A549 (cell line): ENCODE results near the gene SPP1.

Source experiments
- CEBPB ChIP-seq, 2 experiments: fragments of >200 bp in 1 of 2; sonication (Bioruptor Twin) in 1 of 2; formaldehyde crosslinking in 1 of 2; IDR thresholded peaks; 2 replicates each; pipeline ENCODE4 v1.6.1; 2012 to 2016
- CHD2 ChIP-seq: fragments of 150-350 bp; IDR thresholded peaks from 2 replicates; pipeline ENCODE4 v1.6.1; 2014; ENCODE audit warnings: low read length; ENCODE audit not compliant: partially characterized antibody
- GATA3 ChIP-seq: IDR thresholded peaks from 2 replicates; pipeline ENCODE4 v1.6.1; 2012; ENCODE audit warnings: borderline replicate concordance
- MYC ChIP-seq: IDR thresholded peaks from 2 replicates; pipeline ENCODE4 v1.6.1; 2012; ENCODE audit warnings: mild to moderate bottlenecking, inconsistent platforms, low read length, improper control_type of control experiment, borderline replicate concordance
- POLR2A ChIP-seq: IDR thresholded peaks from 2 replicates; pipeline ENCODE4 v1.6.1; 2012; ENCODE audit warnings: mild to moderate bottlenecking, low read length
- RFX5 ChIP-seq: fragments of 450-650 bp; IDR thresholded peaks from 2 replicates; pipeline ENCODE4 v1.7.1; 2014; ENCODE audit warnings: antibody characterized with exemption, mild to moderate bottlenecking, moderate library complexity
- TF ChIP-seq, protein P1 (sequence below): IDR thresholded peaks from 2 replicates; pipeline ENCODE4 v1.6.1; 2012
- TF ChIP-seq, protein P2 (sequence below): fragments of >200 bp; sonication (Bioruptor Twin); formaldehyde crosslinking; IDR thresholded peaks from 3 replicates; pipeline ENCODE4 v1.5.1; 2016
- TF ChIP-seq, protein P3 (sequence below): fragments of 450-650 bp; IDR thresholded peaks from 2 replicates; pipeline ENCODE4 v1.6.1; 2014; ENCODE audit warnings: antibody characterized with exemption

DNA sequence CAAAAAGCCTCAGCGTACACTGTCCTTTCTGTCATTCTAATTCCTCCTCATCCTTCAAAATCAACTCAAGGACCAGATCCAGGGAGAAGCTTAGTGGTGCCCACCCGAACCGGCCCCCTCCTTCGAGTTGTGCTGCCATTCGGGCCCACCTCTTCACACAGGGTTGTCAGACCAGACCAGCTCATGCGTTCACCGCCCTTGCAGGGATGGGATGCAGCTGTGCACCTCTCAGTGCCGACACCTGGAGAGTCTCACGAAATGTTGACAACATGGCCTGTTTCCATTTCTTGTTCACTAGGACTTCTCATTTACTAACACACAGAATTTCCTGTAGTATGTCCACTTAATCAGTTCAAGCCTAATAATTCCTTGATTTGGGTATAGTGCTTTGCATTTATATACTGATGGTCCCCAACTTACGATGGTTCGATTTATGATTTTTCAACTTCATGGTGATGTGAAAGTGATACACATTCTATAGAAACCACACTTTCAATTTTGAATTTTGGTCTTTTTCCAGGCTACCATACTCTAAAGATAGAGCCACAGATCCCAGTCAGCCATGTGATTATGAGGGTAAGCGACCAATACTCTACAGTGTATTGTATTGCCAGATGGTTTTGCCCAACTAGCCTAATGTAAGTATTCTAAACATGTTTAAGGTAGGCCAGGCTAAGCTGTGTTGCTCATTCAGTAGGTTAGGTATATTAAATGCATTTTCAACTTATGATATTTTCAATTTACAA is 55.2 kb downstream of the SPP1 start:
- TF ChIP-seq, protein P1, sequence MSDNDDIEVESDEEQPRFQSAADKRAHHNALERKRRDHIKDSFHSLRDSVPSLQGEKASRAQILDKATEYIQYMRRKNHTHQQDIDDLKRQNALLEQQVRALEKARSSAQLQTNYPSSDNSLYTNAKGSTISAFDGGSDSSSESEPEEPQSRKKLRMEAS: no peak
- TF ChIP-seq RFX5 (no peak), CEBPB (IDR thresholded peaks at IDR 0.05) (no peak), POLR2A (no peak), MYC (no peak), CHD2 (no peak), GATA3 (no peak)
- TF ChIP-seq, protein P2, sequence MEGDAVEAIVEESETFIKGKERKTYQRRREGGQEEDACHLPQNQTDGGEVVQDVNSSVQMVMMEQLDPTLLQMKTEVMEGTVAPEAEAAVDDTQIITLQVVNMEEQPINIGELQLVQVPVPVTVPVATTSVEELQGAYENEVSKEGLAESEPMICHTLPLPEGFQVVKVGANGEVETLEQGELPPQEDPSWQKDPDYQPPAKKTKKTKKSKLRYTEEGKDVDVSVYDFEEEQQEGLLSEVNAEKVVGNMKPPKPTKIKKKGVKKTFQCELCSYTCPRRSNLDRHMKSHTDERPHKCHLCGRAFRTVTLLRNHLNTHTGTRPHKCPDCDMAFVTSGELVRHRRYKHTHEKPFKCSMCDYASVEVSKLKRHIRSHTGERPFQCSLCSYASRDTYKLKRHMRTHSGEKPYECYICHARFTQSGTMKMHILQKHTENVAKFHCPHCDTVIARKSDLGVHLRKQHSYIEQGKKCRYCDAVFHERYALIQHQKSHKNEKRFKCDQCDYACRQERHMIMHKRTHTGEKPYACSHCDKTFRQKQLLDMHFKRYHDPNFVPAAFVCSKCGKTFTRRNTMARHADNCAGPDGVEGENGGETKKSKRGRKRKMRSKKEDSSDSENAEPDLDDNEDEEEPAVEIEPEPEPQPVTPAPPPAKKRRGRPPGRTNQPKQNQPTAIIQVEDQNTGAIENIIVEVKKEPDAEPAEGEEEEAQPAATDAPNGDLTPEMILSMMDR: no peak
- TF ChIP-seq, protein P3, sequence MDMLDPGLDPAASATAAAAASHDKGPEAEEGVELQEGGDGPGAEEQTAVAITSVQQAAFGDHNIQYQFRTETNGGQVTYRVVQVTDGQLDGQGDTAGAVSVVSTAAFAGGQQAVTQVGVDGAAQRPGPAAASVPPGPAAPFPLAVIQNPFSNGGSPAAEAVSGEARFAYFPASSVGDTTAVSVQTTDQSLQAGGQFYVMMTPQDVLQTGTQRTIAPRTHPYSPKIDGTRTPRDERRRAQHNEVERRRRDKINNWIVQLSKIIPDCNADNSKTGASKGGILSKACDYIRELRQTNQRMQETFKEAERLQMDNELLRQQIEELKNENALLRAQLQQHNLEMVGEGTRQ: no peak
